Mesendoderm (in vitro differentiated cells): ENCODE results near the gene PLEKHN1.

ENCODE experiments used
- DNase-seq: peaks from one replicate; pipeline ENCODE4 v3.0.0; 2013
- H2AK5ac ChIP-seq: 2 replicates; pipeline ENCODE4 v1.6.1; 2013; ENCODE audit warnings: low read length, inconsistent platforms
- H2BK120ac ChIP-seq: 2 replicates; pipeline ENCODE4 v1.6.1; 2013; ENCODE audit warnings: low read depth, mild to moderate bottlenecking, low read length, moderate library complexity, mixed read lengths
- H2BK15ac ChIP-seq: replicated peaks from 2 replicates; pipeline ENCODE4 v1.6.1; 2013; ENCODE audit warnings: low read depth, mild to moderate bottlenecking, moderate library complexity
- H2BK5ac ChIP-seq: 2 replicates; pipeline ENCODE4 v1.6.1; 2013; ENCODE audit warnings: low read length, inconsistent platforms
- H3K18ac ChIP-seq: 2 replicates; pipeline ENCODE4 v1.6.1; 2013; ENCODE audit warnings: mild to moderate bottlenecking, low read length, mixed read lengths
- H3K23ac ChIP-seq: one replicate; pipeline ENCODE4 v1.6.1; 2013; ENCODE audit warnings: low read length
- H3K27ac ChIP-seq: 2 replicates; pipeline ENCODE4 v1.5.1; 2013; ENCODE audit warnings: low read depth, mild to moderate bottlenecking, inconsistent platforms, low read length, moderate library complexity
- H3K27me3 ChIP-seq: 2 replicates; pipeline ENCODE4 v1.6.1; 2013; ENCODE audit warnings: low read length, control low read depth, mild to moderate bottlenecking, inconsistent platforms; ENCODE audit not compliant: insufficient read depth, poor library complexity
- H3K36me3 ChIP-seq: 2 replicates; pipeline ENCODE4 v1.6.1; 2013; ENCODE audit warnings: low read length, inconsistent platforms; ENCODE audit not compliant: control insufficient read depth, insufficient read depth
- H3K4ac ChIP-seq: one replicate; pipeline ENCODE4 v1.6.1; 2013; ENCODE audit warnings: low read depth, mild to moderate bottlenecking, low read length, moderate library complexity
- H3K4me1 ChIP-seq: 2 replicates; pipeline ENCODE4 v1.6.1; 2013; ENCODE audit warnings: low read depth, low read length, inconsistent platforms; ENCODE audit not compliant: control insufficient read depth
- H3K4me2 ChIP-seq: 2 replicates; pipeline ENCODE4 v1.6.1; 2013; ENCODE audit warnings: low read length
- H3K4me3 ChIP-seq: 2 replicates; pipeline ENCODE4 v1.5.1; 2013; ENCODE audit warnings: mild to moderate bottlenecking, low read length
- H3K56ac ChIP-seq: one replicate; pipeline ENCODE4 v1.6.1; 2013; ENCODE audit warnings: low read length
- H3K79me1 ChIP-seq: 2 replicates; pipeline ENCODE4 v1.6.1; 2013; ENCODE audit warnings: low read length, inconsistent platforms
- H3K79me2 ChIP-seq: 2 replicates; pipeline ENCODE4 v1.6.1; 2013; ENCODE audit warnings: mild to moderate bottlenecking, low read length; ENCODE audit not compliant: control insufficient read depth, insufficient read depth
- H3K9ac ChIP-seq: 2 replicates; pipeline ENCODE4 v1.6.1; 2013; ENCODE audit warnings: low read length, inconsistent platforms
- H4K5ac ChIP-seq: one replicate; pipeline ENCODE4 v1.6.1; 2013; ENCODE audit warnings: low read length
- H4K8ac ChIP-seq: one replicate; pipeline ENCODE4 v1.6.1; 2013; ENCODE audit warnings: low read depth, mild to moderate bottlenecking, control low read depth, low read length, moderate library complexity
- WGBS: extraction: QIAGEN DNeasy Blood & Tissue Kit; methylation state at CpG from one replicate; pipeline ENCODE4 v1.1.7; 2013; ENCODE audit warnings: low lambda C conversion rate, missing lambda C conversion rate; ENCODE audit not compliant: insufficient coverage; ENCODE audit errors: extremely low coverage; 5-methylcytosine and 5-hydroxymethylcytosine counted together

The PLEKHN1 gene

DNA sequence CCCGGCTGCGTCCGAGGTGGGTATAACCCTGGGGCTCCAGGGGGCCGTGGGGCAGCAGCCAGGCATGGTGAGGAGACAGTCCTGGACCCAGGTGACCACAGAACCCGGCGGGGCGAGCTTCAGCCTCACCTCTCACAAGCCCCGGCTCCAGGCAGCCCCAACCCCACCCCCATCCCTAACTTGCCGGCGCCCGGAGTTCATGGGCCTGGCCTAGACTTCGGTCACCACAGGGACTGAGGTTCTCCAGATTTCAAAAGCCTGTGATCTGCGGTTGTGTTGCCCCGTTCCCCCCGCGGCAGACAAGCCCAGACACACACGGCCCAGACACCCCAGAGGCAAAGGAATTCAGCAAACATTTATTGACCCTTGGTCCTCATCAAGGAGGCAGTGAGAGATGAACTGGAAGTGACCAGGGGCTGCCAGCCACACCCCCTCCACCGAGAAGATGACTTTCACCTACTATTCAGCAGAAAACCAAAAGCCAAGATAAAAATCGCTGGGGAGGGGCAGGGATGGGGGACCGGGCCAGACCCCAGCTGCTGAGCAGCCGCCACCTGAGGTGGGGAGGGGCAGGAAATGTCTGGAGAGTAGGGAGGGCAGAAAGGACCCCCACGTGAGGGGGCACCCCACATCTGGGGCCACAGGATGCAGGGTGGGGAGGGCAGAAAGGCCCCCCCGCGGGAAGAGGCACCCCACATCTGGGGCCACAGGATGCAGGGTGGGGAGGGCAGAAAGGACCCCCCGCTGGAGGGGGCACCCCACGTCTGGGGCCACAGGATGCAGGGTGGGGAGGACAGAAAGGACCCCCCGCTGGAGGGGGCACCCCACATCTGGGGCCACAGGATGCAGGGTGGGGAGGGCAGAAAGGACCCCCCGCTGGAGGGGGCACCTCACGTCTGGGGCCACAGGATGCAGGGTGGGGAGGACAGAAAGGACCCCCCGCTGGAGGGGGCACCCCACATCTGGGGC, 29.7 kb downstream of the PLEKHN1 start:
- no peaks in the 10 kb centered on the region for H3K79me1 ChIP-seq
- H3K36me3 ChIP-seq: no peaks in the 10 kb centered on the region
- H3K27ac ChIP-seq: no peak overlapping the region
- H3K9ac ChIP-seq: no peak overlapping the region
- no peak overlapping the region for H3K4ac ChIP-seq
- H2BK120ac ChIP-seq: no peak overlapping the region
- no peak overlapping the region for H3K4me2 ChIP-seq
- WGBS: no CpG with 5 or more reads among the region's 30 CpGs
- H2AK5ac ChIP-seq: no peak overlapping the region
- no peak overlapping the region for H3K23ac ChIP-seq
- DNase-seq: no peak
- H2BK5ac ChIP-seq: no peak overlapping the region
- H4K8ac ChIP-seq: no peak overlapping the region
- no peak overlapping the region for H3K56ac ChIP-seq
- no peaks in the 10 kb centered on the region for H3K79me2 ChIP-seq
- H3K4me3 ChIP-seq: no peak overlapping the region
- no peak overlapping the region for H4K5ac ChIP-seq
- H3K18ac ChIP-seq: no peak overlapping the region
- H3K4me1 ChIP-seq: no peaks in the 10 kb centered on the region
- no peak overlapping the region for H2BK15ac ChIP-seq
- H3K27me3 ChIP-seq: peaks cover 24% of the 10 kb centered on the region

GRCh38 chr1:996851-997712, 30.8 kb downstream of the PLEKHN1 start:
- WGBS: no CpG with 5 or more reads among the region's 24 CpGs
- Histone ChIP-seq H3K27me3 (peaks cover 27% of the 10 kb centered on the region), H3K27ac (no peak overlapping the region), H3K36me3 (no peaks in the 10 kb centered on the region), H3K79me1 (no peaks in the 10 kb centered on the region), H3K79me2 (no peaks in the 10 kb centered on the region), H3K56ac (no peak overlapping the region), H4K5ac (no peak overlapping the region), H3K18ac (no peak overlapping the region), H2AK5ac (no peak overlapping the region), H3K23ac (no peak overlapping the region), H3K4me2 (no peak overlapping the region), H3K4me1 (no peaks in the 10 kb centered on the region), H3K4ac (no peak overlapping the region), H3K4me3 (no peak overlapping the region), H3K9ac (no peak overlapping the region), H2BK5ac (no peak overlapping the region), H2BK120ac (no peak overlapping the region), H2BK15ac (no peak overlapping the region), H4K8ac (no peak overlapping the region)
- no peak for DNase-seq

DNA sequence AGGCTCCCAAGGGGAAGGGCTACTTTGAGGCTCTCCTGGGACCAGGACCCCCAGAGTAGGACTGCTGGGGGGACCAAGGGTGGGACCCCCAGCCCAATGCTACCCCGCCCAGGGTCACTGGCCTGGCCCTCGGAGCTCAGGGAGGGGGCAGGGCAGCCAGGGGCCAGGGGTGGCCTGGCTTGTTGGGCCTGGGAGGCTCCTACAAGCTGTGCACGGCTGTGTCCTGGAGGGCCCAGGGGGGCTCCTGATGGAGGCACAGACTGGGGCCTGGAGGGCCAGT, 31.4 kb downstream of the PLEKHN1 start:
- H3K4me3 ChIP-seq: no peak overlapping the region
- H3K9ac ChIP-seq: no peak overlapping the region
- H2AK5ac ChIP-seq: no peak overlapping the region
- no peak overlapping the region for H3K4me2 ChIP-seq
- WGBS: no CpG with 5 or more reads among the region's 3 CpGs
- H3K36me3 ChIP-seq: no peaks in the 10 kb centered on the region
- H3K27me3 ChIP-seq: peaks cover 27% of the 10 kb centered on the region
- no peaks in the 10 kb centered on the region for H3K79me1 ChIP-seq
- no peak overlapping the region for H3K27ac ChIP-seq
- no peak overlapping the region for H2BK5ac ChIP-seq
- no peak overlapping the region for H2BK15ac ChIP-seq
- H3K4ac ChIP-seq: no peak overlapping the region
- no peak overlapping the region for H3K56ac ChIP-seq
- no peak overlapping the region for H2BK120ac ChIP-seq
- H3K4me1 ChIP-seq: no peaks in the 10 kb centered on the region
- no peak overlapping the region for H3K18ac ChIP-seq
- no peaks in the 10 kb centered on the region for H3K79me2 ChIP-seq
- no peak overlapping the region for H4K5ac ChIP-seq
- no peak overlapping the region for H4K8ac ChIP-seq
- DNase-seq: no peak
- no peak overlapping the region for H3K23ac ChIP-seq

GRCh38 chr1:997993-998744, 31.9 kb downstream of the PLEKHN1 start:
- peak; percentile 31 for DNase-seq
- H3K4ac ChIP-seq: no peak overlapping the region
- no peak overlapping the region for H2BK5ac ChIP-seq
- no peak overlapping the region for H3K4me3 ChIP-seq
- H3K56ac ChIP-seq: no peak overlapping the region
- H2AK5ac ChIP-seq: no peak overlapping the region
- H4K5ac ChIP-seq: no peak overlapping the region
- no peak overlapping the region for H3K18ac ChIP-seq
- H3K36me3 ChIP-seq: no peaks in the 10 kb centered on the region
- no peaks in the 10 kb centered on the region for H3K79me1 ChIP-seq
- no peak overlapping the region for H2BK15ac ChIP-seq
- H3K4me1 ChIP-seq: no peaks in the 10 kb centered on the region
- WGBS: no CpG with 5 or more reads among the region's 75 CpGs
- no peak overlapping the region for H3K4me2 ChIP-seq
- H3K9ac ChIP-seq: no peak overlapping the region
- no peaks in the 10 kb centered on the region for H3K79me2 ChIP-seq
- peaks cover 29% of the 10 kb centered on the region for H3K27me3 ChIP-seq
- H4K8ac ChIP-seq: no peak overlapping the region
- peak overlapping the region; percentile 24 for H3K23ac ChIP-seq
- H2BK120ac ChIP-seq: no peak overlapping the region
- no peak overlapping the region for H3K27ac ChIP-seq

DNA sequence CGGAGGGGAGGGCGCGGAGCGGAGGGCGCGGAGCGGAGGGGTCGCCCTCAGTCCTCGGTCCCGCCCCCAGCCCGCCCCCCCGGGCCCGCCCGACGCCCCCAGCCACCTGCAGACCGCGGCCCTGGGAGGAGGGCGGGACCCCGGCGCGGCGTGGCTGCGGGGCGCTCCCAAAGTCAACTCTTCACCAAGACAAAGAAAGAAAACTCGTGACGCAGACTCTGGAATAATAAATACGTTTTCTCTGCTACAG, 32.4 kb downstream of the PLEKHN1 start:
- no peak overlapping the region for H4K5ac ChIP-seq
- H3K18ac ChIP-seq: no peak overlapping the region
- H2BK5ac ChIP-seq: no peak overlapping the region
- no peaks in the 10 kb centered on the region for H3K79me1 ChIP-seq
- no peak overlapping the region for H3K4me3 ChIP-seq
- no peak for DNase-seq
- H3K56ac ChIP-seq: no peak overlapping the region
- H2BK15ac ChIP-seq: no peak overlapping the region
- H3K4me2 ChIP-seq: no peak overlapping the region
- no peak overlapping the region for H4K8ac ChIP-seq
- H3K9ac ChIP-seq: no peak overlapping the region
- H3K4ac ChIP-seq: no peak overlapping the region
- H3K27me3 ChIP-seq: peaks cover 29% of the 10 kb centered on the region
- no CpG with 5 or more reads among the region's 27 CpGs for WGBS
- no peak overlapping the region for H2BK120ac ChIP-seq
- no peaks in the 10 kb centered on the region for H3K36me3 ChIP-seq
- H3K23ac ChIP-seq: no peak overlapping the region
- no peak overlapping the region for H3K27ac ChIP-seq
- H3K79me2 ChIP-seq: no peaks in the 10 kb centered on the region
- H3K4me1 ChIP-seq: no peaks in the 10 kb centered on the region
- H2AK5ac ChIP-seq: no peak overlapping the region
